ENCODE measurements around the gene RASSF8. TPM values are rescaled to one million over a fixed set of nuclear protein-coding genes. Genes with fewer than 3 reads are reported as not detected.

RASSF8 gene
- total and polyA plus RNA-seq, 9 of the 15 experiments (the other 6 are each of a cell fraction or from before 2014, with no cell fraction given): 0.01 to 0.36 (median 0.12) TPM; not detected in 1

DNA sequence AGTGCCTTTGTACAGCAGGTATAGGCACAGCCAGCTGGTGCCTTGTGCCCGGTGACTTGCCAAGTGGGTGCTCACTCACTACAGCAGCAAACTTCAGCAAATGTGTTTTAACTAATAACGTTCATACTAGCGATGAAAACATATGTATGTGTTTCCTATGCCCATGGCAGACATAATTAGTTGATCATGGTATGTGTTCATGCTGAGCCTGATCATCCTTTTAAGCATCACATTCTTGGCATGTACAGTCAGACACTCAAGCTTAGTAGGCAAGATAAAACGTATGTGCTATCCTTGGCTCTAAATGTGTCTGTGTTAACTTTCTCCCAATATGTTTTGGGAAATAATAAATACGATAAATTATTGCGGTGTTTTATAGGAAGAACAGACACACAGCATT is 55.6 kb downstream of the RASSF8 start:
- in situ Hi-C loops (cut with MboI) (no loop called here), intact Hi-C loops (cut with micrococcal nuclease) (no loop called here)
- Histone ChIP-seq H3K9me1 (ENCODE audit: control insufficient read depth, insufficient read depth, low read length) (no peaks in the 10 kb centered on the region), H3K27me3 (ENCODE audit: control insufficient read depth in 2 of 2, insufficient read depth in 2 of 2, low read length in 2 of 2) (no peaks in the 10 kb centered on the region), H3K9ac (ENCODE audit: insufficient read depth in 1 of 2, low read depth in 2 of 2, low read length in 2 of 2) (no peak overlapping the region), H3K36me3 (ENCODE audit: control insufficient read depth, insufficient read depth, low read length) (no peaks in the 10 kb centered on the region), H3K9me3 (replicated peaks; ENCODE audit: control insufficient read depth, insufficient read depth, low read depth, low read length) (no peaks in the 10 kb centered on the region), H3K4me2 (ENCODE audit: insufficient read depth, low read length) (no peak overlapping the region), H4K20me1 (replicated peaks; ENCODE audit: control insufficient read depth, insufficient read depth, low read length) (no peaks in the 10 kb centered on the region), H3K79me2 (ENCODE audit: control insufficient read depth, insufficient read depth, low read length) (no peaks in the 10 kb centered on the region), H3K4me3 (no peak overlapping the region), H2AFZ (ENCODE audit: low read depth, low read length) (no peak overlapping the region), H3K27ac (ENCODE audit: extremely low read depth, low read depth, low read length) (no peak overlapping the region), H3K4me1 (replicated peaks in 1 of 2; ENCODE audit: control insufficient read depth in 2 of 2, insufficient read depth in 2 of 2, low read length in 2 of 2) (no peaks in the 10 kb centered on the region)
- DNase-seq (ENCODE audit: extremely low read depth in 1 of 4, low spot score in 3 of 4) (no peak), ATAC-seq (no peak), FAIRE-seq (no peak)
- ChIA-PET CTCF (ENCODE audit: low intra/inter-chr PET ratio) (no interaction called here), POLR2A (no interaction called here)
- no TSS peak for BruUV-seq (replicated peaks)
- 10% methylated on average over 6 of the region's 6 CpGs for WGBS (ENCODE audit: insufficient coverage, low coverage, missing lambda C conversion rate)
- TF ChIP-seq, protein P1, sequence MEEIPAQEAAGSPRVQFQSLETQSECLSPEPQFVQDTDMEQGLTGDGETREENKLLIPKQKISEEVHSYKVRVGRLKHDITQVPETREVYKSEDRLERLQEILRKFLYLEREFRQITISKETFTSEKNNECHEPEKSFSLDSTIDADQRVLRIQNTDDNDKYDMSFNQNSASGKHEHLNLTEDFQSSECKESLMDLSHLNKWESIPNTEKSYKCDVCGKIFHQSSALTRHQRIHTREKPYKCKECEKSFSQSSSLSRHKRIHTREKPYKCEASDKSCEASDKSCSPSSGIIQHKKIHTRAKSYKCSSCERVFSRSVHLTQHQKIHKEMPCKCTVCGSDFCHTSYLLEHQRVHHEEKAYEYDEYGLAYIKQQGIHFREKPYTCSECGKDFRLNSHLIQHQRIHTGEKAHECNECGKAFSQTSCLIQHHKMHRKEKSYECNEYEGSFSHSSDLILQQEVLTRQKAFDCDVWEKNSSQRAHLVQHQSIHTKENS (CRISPR knock-in tag; IDR thresholded peaks at IDR 0.05): no peak
- TF ChIP-seq NR4A1 (CRISPR knock-in tag; IDR thresholded peaks at IDR 0.05) (no peak), NR4A1 (tag; IDR thresholded peaks at IDR 0.05) (no peak), RHOXF2B (CRISPR knock-in tag; conservative IDR thresholded peaks at IDR 0.05) (no peak), EHMT2 (IDR thresholded peaks at IDR 0.05) (no peak), RBM25 (IDR thresholded peaks at IDR 0.05; ENCODE audit: low read depth, low read length, severe bottlenecking) (no peak), ETV1 (tag; conservative IDR thresholded peaks at IDR 0.05; ENCODE audit: low read depth) (no peak)
- TF ChIP-seq, protein P2, sequence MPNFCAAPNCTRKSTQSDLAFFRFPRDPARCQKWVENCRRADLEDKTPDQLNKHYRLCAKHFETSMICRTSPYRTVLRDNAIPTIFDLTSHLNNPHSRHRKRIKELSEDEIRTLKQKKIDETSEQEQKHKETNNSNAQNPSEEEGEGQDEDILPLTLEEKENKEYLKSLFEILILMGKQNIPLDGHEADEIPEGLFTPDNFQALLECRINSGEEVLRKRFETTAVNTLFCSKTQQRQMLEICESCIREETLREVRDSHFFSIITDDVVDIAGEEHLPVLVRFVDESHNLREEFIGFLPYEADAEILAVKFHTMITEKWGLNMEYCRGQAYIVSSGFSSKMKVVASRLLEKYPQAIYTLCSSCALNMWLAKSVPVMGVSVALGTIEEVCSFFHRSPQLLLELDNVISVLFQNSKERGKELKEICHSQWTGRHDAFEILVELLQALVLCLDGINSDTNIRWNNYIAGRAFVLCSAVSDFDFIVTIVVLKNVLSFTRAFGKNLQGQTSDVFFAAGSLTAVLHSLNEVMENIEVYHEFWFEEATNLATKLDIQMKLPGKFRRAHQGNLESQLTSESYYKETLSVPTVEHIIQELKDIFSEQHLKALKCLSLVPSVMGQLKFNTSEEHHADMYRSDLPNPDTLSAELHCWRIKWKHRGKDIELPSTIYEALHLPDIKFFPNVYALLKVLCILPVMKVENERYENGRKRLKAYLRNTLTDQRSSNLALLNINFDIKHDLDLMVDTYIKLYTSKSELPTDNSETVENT (CRISPR knock-in tag; IDR thresholded peaks at IDR 0.05): no peak
- TF ChIP-seq, protein P3, sequence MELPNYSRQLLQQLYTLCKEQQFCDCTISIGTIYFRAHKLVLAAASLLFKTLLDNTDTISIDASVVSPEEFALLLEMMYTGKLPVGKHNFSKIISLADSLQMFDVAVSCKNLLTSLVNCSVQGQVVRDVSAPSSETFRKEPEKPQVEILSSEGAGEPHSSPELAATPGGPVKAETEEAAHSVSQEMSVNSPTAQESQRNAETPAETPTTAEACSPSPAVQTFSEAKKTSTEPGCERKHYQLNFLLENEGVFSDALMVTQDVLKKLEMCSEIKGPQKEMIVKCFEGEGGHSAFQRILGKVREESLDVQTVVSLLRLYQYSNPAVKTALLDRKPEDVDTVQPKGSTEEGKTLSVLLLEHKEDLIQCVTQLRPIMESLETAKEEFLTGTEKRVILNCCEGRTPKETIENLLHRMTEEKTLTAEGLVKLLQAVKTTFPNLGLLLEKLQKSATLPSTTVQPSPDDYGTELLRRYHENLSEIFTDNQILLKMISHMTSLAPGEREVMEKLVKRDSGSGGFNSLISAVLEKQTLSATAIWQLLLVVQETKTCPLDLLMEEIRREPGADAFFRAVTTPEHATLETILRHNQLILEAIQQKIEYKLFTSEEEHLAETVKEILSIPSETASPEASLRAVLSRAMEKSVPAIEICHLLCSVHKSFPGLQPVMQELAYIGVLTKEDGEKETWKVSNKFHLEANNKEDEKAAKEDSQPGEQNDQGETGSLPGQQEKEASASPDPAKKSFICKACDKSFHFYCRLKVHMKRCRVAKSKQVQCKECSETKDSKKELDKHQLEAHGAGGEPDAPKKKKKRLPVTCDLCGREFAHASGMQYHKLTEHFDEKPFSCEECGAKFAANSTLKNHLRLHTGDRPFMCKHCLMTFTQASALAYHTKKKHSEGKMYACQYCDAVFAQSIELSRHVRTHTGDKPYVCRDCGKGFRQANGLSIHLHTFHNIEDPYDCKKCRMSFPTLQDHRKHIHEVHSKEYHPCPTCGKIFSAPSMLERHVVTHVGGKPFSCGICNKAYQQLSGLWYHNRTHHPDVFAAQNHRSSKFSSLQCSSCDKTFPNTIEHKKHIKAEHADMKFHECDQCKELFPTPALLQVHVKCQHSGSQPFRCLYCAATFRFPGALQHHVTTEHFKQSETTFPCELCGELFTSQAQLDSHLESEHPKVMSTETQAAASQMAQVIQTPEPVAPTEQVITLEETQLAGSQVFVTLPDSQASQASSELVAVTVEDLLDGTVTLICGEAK (IDR thresholded peaks at IDR 0.05): no peak
- TF ChIP-seq, protein P3 (CRISPR knock-in tag; IDR thresholded peaks at IDR 0.05): no peak
